ENCODE data around the gene APOF. TPM values are rescaled to one million over a fixed set of nuclear protein-coding genes. Genes with fewer than 3 reads are reported as not detected.

The APOF gene
- total and polyA plus RNA-seq, 10 of the 15 experiments (the other 5 are each of a cell fraction or from before 2014, with no cell fraction given), result 0.04 to 0.19 (median 0.11) TPM; not detected in 5

- Histone ChIP-seq H3K4me1 (ENCODE audit: control insufficient read depth, insufficient read depth, low read length) (no peaks in the 10 kb centered on the region), H3K79me2 (ENCODE audit: control insufficient read depth, insufficient read depth, low read length) (no peaks in the 10 kb centered on the region), H3K36me3 (ENCODE audit: control insufficient read depth in 2 of 2, insufficient read depth in 2 of 2, low read length in 1 of 2) (peaks cover 2 to 3% of the 10 kb centered on the region in 2 experiments; a peak in 3 of 4 replicates), H2AFZ (ENCODE audit: control insufficient read depth, low read depth, low read length) (no peak overlapping the region), H3K4me3 (no peak overlapping the region), H3K4me2 (ENCODE audit: control insufficient read depth, insufficient read depth) (no peak overlapping the region), H4K20me1 (ENCODE audit: control insufficient read depth, insufficient read depth) (no peaks in the 10 kb centered on the region), H3K27me3 (replicated peaks in 1 of 2; ENCODE audit: control insufficient read depth in 2 of 2, insufficient read depth in 2 of 2, low read length in 1 of 2) (no peaks in the 10 kb centered on the region), H3K27ac (ENCODE audit: control insufficient read depth, insufficient read depth) (no peak overlapping the region), H3K9me3 (replicated peaks; ENCODE audit: control insufficient read depth, insufficient read depth, low read length) (no peaks in the 10 kb centered on the region), H3K9ac (ENCODE audit: control insufficient read depth, insufficient read depth, low read length) (no peak overlapping the region)
- in situ Hi-C loops (cut with MboI), result no loop called here
- ChIA-PET RAD21 (ENCODE audit: unreplicated experiment) (no interaction called here), SMC1A (ENCODE audit: uncharacterized antibody, unreplicated experiment) (no interaction called here), CTCF (interaction anchor here (0.5 to 1.1 kb wide), 4 partner anchors 52 to 224 kb away, joined by 3 to 6 read pairs (median 4); partner anchors contain the start of gene STAT2), POLR2A (interaction anchor here (0.5 to 0.6 kb wide), 2 partner anchors 50 to 52 kb away, joined by 3 read pairs; partner anchors contain the start of genes APOF and STAT2)
- TF ChIP-seq, protein P1, sequence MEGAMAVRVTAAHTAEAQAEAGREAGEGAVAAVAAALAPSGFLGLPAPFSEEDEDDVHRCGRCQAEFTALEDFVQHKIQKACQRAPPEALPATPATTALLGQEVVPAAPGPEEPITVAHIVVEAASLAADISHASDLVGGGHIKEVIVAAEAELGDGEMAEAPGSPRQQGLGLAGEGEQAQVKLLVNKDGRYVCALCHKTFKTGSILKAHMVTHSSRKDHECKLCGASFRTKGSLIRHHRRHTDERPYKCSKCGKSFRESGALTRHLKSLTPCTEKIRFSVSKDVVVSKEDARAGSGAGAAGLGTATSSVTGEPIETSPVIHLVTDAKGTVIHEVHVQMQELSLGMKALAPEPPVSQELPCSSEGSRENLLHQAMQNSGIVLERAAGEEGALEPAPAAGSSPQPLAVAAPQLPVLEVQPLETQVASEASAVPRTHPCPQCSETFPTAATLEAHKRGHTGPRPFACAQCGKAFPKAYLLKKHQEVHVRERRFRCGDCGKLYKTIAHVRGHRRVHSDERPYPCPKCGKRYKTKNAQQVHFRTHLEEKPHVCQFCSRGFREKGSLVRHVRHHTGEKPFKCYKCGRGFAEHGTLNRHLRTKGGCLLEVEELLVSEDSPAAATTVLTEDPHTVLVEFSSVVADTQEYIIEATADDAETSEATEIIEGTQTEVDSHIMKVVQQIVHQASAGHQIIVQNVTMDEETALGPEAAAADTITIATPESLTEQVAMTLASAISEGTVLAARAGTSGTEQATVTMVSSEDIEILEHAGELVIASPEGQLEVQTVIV (IDR thresholded peaks at IDR 0.05; ENCODE audit: borderline replicate concordance, partially characterized antibody), result no peak
- TF ChIP-seq TBL1XR1 (IDR thresholded peaks at IDR 0.05; ENCODE audit: low read depth, low read length), result no peak
- TF ChIP-seq, protein P2, sequence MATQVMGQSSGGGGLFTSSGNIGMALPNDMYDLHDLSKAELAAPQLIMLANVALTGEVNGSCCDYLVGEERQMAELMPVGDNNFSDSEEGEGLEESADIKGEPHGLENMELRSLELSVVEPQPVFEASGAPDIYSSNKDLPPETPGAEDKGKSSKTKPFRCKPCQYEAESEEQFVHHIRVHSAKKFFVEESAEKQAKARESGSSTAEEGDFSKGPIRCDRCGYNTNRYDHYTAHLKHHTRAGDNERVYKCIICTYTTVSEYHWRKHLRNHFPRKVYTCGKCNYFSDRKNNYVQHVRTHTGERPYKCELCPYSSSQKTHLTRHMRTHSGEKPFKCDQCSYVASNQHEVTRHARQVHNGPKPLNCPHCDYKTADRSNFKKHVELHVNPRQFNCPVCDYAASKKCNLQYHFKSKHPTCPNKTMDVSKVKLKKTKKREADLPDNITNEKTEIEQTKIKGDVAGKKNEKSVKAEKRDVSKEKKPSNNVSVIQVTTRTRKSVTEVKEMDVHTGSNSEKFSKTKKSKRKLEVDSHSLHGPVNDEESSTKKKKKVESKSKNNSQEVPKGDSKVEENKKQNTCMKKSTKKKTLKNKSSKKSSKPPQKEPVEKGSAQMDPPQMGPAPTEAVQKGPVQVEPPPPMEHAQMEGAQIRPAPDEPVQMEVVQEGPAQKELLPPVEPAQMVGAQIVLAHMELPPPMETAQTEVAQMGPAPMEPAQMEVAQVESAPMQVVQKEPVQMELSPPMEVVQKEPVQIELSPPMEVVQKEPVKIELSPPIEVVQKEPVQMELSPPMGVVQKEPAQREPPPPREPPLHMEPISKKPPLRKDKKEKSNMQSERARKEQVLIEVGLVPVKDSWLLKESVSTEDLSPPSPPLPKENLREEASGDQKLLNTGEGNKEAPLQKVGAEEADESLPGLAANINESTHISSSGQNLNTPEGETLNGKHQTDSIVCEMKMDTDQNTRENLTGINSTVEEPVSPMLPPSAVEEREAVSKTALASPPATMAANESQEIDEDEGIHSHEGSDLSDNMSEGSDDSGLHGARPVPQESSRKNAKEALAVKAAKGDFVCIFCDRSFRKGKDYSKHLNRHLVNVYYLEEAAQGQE (IDR thresholded peaks at IDR 0.05; ENCODE audit: low read depth, low read length), result no peak
- TF ChIP-seq SUPT20H (IDR thresholded peaks at IDR 0.05; ENCODE audit: borderline replicate concordance, control insufficient read depth, low read depth, low read length), result no peak
- no peak for TF ChIP-seq BCL11A (IDR thresholded peaks at IDR 0.05; ENCODE audit: low read depth, low read length)
- no peak for TF ChIP-seq SIX5 (IDR thresholded peaks at IDR 0.05; ENCODE audit: low read depth, low read length, severe bottlenecking)
- no peak for TF ChIP-seq MLLT1 (IDR thresholded peaks at IDR 0.05)
- no peak for TF ChIP-seq MEF2A (IDR thresholded peaks at IDR 0.05; ENCODE audit: insufficient read depth, low read depth, low read length)
- TF ChIP-seq CHD4 (IDR thresholded peaks at IDR 0.05), result no peak
- TF ChIP-seq SRF (IDR thresholded peaks at IDR 0.05; ENCODE audit: low read depth in 2 of 2, low read length in 2 of 2), result no peak
- TF ChIP-seq YY1 (IDR thresholded peaks at IDR 0.05; ENCODE audit: low read depth, low read length), result no peak
- TF ChIP-seq NFYA (IDR thresholded peaks at IDR 0.05; ENCODE audit: borderline replicate concordance, low read depth, low read length), result no peak
- TF ChIP-seq HDGF (IDR thresholded peaks at IDR 0.05), result no peak
- TF ChIP-seq, protein P3, sequence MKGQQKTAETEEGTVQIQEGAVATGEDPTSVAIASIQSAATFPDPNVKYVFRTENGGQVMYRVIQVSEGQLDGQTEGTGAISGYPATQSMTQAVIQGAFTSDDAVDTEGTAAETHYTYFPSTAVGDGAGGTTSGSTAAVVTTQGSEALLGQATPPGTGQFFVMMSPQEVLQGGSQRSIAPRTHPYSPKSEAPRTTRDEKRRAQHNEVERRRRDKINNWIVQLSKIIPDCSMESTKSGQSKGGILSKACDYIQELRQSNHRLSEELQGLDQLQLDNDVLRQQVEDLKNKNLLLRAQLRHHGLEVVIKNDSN (IDR thresholded peaks at IDR 0.05; ENCODE audit: borderline replicate concordance, extremely low read length, insufficient read depth, low read depth, low read length), result no peak
- no TSS peak for BruUV-seq (replicated peaks)
- 84% methylated on average over 6 of the region's 6 CpGs for WGBS (ENCODE audit: insufficient coverage, insufficient replicate concordance, low lambda C conversion rate, missing lambda C conversion rate)
- intact Hi-C loops (cut with micrococcal nuclease; ENCODE audit: unreplicated experiment), result no loop called here
- DNase-seq (ENCODE audit: low read depth, low spot score) (no peak), FAIRE-seq (no peak), ATAC-seq (no peak)
Measured at GRCh38 chr12:56411781-56412639, 49.4 kb upstream of the APOF start.
